Neural progenitor cell (in vitro differentiated cells): ENCODE results near the gene THUMPD2. TPM values are rescaled to one million over a fixed set of nuclear protein-coding genes. Genes with fewer than 3 reads are reported as not detected.

Source experiments
- DNase-seq: peaks from one replicate; pipeline ENCODE4 v3.0.0-alpha.2; 2016; ENCODE audit warnings: low spot score
- H2AFZ ChIP-seq: fragments of 200-600 bp; sonication (generic); replicated peaks from 2 replicates; pipeline ENCODE4 v1.6.1; 2016; ENCODE audit warnings: antibody characterized with exemption
- H3F3A ChIP-seq: fragments of 200-600 bp; sonication (generic); 2 replicates; pipeline ENCODE4 v1.6.1; 2016; ENCODE audit warnings: antibody characterized with exemption, low read depth
- H3K27ac ChIP-seq: fragments of 200-600 bp; sonication (generic); 2 replicates; pipeline ENCODE4 v1.5.1; 2016; ENCODE audit warnings: mild to moderate bottlenecking
- H3K27me3 ChIP-seq: fragments of 200-600 bp; sonication (generic); 2 replicates; pipeline ENCODE4 v1.6.1; 2016; ENCODE audit warnings: mild to moderate bottlenecking, moderate library complexity
- H3K36me3 ChIP-seq: fragments of 200-600 bp; sonication (generic); 2 replicates; pipeline ENCODE4 v1.5.1; 2016
- H3K4me1 ChIP-seq: fragments of 200-600 bp; sonication (generic); 2 replicates; pipeline ENCODE4 v1.6.1; 2016; ENCODE audit warnings: mixed run types
- H3K4me2 ChIP-seq: fragments of 200-600 bp; sonication (generic); 2 replicates; pipeline ENCODE4 v1.6.1; 2016
- H3K4me3 ChIP-seq: fragments of 200-600 bp; sonication (generic); 2 replicates; pipeline ENCODE4 v1.5.1; 2016
- H3K79me2 ChIP-seq: fragments of 200-600 bp; sonication (generic); 2 replicates; pipeline ENCODE4 v1.6.1; 2016; ENCODE audit warnings: low read depth
- H3K9ac ChIP-seq: fragments of 200-600 bp; sonication (generic); 2 replicates; pipeline ENCODE4 v1.6.1; 2016
- H3K9me3 ChIP-seq: fragments of 200-600 bp; sonication (generic); 2 replicates; pipeline ENCODE4 v1.5.1; 2016; ENCODE audit warnings: low read depth
- H4K20me1 ChIP-seq: fragments of 200-600 bp; sonication (generic); 2 replicates; pipeline ENCODE4 v1.6.1; 2016; ENCODE audit warnings: low read depth
- H3K27ac Mint-ChIP-seq: 3 replicates; pipeline ENCODE4 v1.8.0; 2021; ENCODE audit warnings: mixed read lengths
- H3K27me3 Mint-ChIP-seq: 2 replicates; pipeline ENCODE4 v1.8.0; 2022; ENCODE audit warnings: low read depth, mild to moderate bottlenecking, inconsistent platforms, moderate library complexity, mixed read lengths; ENCODE audit not compliant: insufficient read depth
- H3K36me3 Mint-ChIP-seq: 3 replicates; pipeline ENCODE4 v1.8.0; 2021; ENCODE audit warnings: mixed read lengths
- H3K4me1 Mint-ChIP-seq: 3 replicates; pipeline ENCODE4 v1.8.0; 2021; ENCODE audit warnings: mixed read lengths
- H3K4me3 Mint-ChIP-seq: 3 replicates; pipeline ENCODE4 v1.8.0; 2021; ENCODE audit warnings: mild to moderate bottlenecking, moderate library complexity, mixed read lengths
- H3K9me3 Mint-ChIP-seq: 3 replicates; pipeline ENCODE4 v1.8.0; 2020; ENCODE audit warnings: mixed read lengths
- EZH2 ChIP-seq: fragments of 200-600 bp; sonication (generic); IDR thresholded peaks from 2 replicates; pipeline ENCODE4 v1.6.1; 2017; ENCODE audit warnings: antibody characterized with exemption, mild to moderate bottlenecking, moderate library complexity
- EZH2phosphoT487 ChIP-seq: fragments of 200-600 bp; sonication (generic); IDR thresholded peaks from 2 replicates; pipeline ENCODE4 v1.6.1; 2017; ENCODE audit warnings: antibody characterized with exemption
- total RNA-seq: library from RNA; depleted of rRNA; stranded (reverse); fragments of >200 nt; gene quantifications from 2 replicates; pipeline ENCODE4 v1.2.3, GENCODE V29; 2015; ENCODE audit warnings: low replicate concordance
- TF ChIP-seq, protein P1 (sequence below): fragments of 200-600 bp; sonication (generic); IDR thresholded peaks from 2 replicates; pipeline ENCODE4 v1.5.1; 2017; ENCODE audit warnings: antibody characterized with exemption, mild to moderate bottlenecking

THUMPD2 gene
- total RNA-seq, 1 donor from 2014 or later: 21.8 TPM

DNA sequence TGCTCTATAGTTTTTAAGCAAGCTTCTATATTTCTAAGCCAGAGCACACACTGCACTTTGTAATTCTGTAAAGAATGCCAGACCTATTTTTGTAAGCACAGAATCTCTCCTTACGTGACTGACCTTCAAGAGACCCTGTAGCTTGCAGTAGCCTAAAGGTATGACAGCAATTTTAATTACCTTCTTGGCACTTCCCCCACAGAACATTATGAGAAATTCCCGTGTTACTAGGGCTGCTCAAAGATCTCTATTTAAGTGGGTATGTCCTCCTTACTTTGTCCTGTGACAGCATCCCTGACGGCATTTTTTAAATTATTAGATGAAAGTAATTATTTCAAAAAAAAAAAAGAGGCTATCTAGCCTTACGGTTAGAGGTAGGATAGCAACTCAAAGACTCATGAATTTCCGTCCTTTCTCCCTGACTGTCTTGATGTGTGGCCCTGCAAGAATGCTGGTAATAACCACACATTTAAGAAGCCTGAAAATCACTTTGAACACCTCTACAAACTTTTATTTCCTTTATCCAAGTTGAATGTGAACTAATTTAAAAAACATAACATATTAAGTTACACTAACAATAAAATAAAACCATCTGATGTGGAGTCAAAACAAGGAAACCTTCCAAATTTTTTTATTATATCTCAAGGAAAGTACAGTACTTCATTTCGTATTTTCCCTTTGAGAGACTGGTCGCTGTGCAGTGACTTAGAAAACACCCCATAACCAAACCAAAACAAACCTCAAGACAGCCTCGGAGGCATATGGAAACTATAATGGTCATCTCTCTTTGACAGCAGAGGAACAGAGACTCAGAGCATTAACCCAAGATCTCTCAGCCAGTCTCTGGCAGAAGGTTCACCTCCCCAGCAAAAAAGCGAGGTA, 54.9 kb downstream of the THUMPD2 start:
- no peak for DNase-seq
- no peak overlapping the region for H3K27ac ChIP-seq
- H3K4me3 ChIP-seq: no peak overlapping the region
- H3F3A ChIP-seq: no peaks in the 10 kb centered on the region
- no peak overlapping the region for H3K27ac Mint-ChIP-seq
- H3K4me1 ChIP-seq: no peaks in the 10 kb centered on the region
- H3K36me3 Mint-ChIP-seq: peaks cover under 1% of the 10 kb centered on the region
- H3K27me3 Mint-ChIP-seq: no peaks in the 10 kb centered on the region
- TF ChIP-seq EZH2phosphoT487: no peak
- TF ChIP-seq, protein P1, sequence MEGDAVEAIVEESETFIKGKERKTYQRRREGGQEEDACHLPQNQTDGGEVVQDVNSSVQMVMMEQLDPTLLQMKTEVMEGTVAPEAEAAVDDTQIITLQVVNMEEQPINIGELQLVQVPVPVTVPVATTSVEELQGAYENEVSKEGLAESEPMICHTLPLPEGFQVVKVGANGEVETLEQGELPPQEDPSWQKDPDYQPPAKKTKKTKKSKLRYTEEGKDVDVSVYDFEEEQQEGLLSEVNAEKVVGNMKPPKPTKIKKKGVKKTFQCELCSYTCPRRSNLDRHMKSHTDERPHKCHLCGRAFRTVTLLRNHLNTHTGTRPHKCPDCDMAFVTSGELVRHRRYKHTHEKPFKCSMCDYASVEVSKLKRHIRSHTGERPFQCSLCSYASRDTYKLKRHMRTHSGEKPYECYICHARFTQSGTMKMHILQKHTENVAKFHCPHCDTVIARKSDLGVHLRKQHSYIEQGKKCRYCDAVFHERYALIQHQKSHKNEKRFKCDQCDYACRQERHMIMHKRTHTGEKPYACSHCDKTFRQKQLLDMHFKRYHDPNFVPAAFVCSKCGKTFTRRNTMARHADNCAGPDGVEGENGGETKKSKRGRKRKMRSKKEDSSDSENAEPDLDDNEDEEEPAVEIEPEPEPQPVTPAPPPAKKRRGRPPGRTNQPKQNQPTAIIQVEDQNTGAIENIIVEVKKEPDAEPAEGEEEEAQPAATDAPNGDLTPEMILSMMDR: no peak
- no peaks in the 10 kb centered on the region for H3K4me1 Mint-ChIP-seq
- no peak overlapping the region for H2AFZ ChIP-seq
- H3K9me3 ChIP-seq: no peaks in the 10 kb centered on the region
- H3K27me3 ChIP-seq: no peaks in the 10 kb centered on the region
- no peak overlapping the region for H3K9ac ChIP-seq
- H3K36me3 ChIP-seq: no peaks in the 10 kb centered on the region
- H3K79me2 ChIP-seq: no peaks in the 10 kb centered on the region
- no peak overlapping the region for H3K4me3 Mint-ChIP-seq
- no peak overlapping the region for H3K4me2 ChIP-seq
- no peaks in the 10 kb centered on the region for H4K20me1 ChIP-seq
- no peaks in the 10 kb centered on the region for H3K9me3 Mint-ChIP-seq

DNA sequence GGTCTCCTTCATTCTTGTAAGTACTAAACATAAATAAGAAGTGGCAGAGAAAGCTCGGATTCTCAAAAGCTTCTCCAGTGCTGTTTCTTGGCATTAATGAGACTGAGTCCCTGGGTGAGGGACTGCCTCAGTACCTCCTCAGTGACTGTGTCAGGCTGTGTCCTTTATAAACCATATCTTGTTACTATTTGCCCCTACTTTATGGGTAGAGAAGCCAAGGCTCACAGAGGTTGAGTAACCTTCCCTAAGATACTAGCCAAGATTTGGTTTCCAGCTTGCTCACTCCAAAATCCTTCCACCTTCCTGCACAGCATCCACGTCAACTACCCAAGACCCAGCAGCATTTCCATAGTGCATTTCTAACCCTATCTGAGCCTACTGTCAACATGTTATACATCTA, 55.6 kb downstream of the THUMPD2 start:
- Mint-ChIP-seq H3K4me3 (no peak overlapping the region), H3K27me3 (no peaks in the 10 kb centered on the region), H3K36me3 (peaks cover 5% of the 10 kb centered on the region), H3K9me3 (no peaks in the 10 kb centered on the region), H3K4me1 (no peaks in the 10 kb centered on the region), H3K27ac (no peak overlapping the region)
- Histone ChIP-seq H3K27ac (no peak overlapping the region), H3K36me3 (no peaks in the 10 kb centered on the region), H3F3A (no peaks in the 10 kb centered on the region), H4K20me1 (no peaks in the 10 kb centered on the region), H3K9me3 (no peaks in the 10 kb centered on the region), H3K4me1 (no peaks in the 10 kb centered on the region), H3K4me3 (no peak overlapping the region), H3K79me2 (no peaks in the 10 kb centered on the region), H3K4me2 (no peak overlapping the region), H3K27me3 (no peaks in the 10 kb centered on the region), H3K9ac (no peak overlapping the region), H2AFZ (no peak overlapping the region)
- TF ChIP-seq EZH2phosphoT487 (no peak), EZH2 (no peak)
- TF ChIP-seq, protein P1: no peak
- DNase-seq: no peak

GRCh38 chr2:39720970-39721369, 58.1 kb downstream of the THUMPD2 start:
- no peaks in the 10 kb centered on the region for H3K4me1 ChIP-seq
- H2AFZ ChIP-seq: no peak overlapping the region
- Mint-ChIP-seq H3K36me3 (peaks cover 8% of the 10 kb centered on the region), H3K4me1 (no peaks in the 10 kb centered on the region), H3K27me3 (no peaks in the 10 kb centered on the region), H3K27ac (no peak overlapping the region), H3K4me3 (no peak overlapping the region), H3K9me3 (no peaks in the 10 kb centered on the region)
- no peak for DNase-seq
- no peak overlapping the region for H3K9ac ChIP-seq
- H3K79me2 ChIP-seq: no peaks in the 10 kb centered on the region
- no peaks in the 10 kb centered on the region for H3K27me3 ChIP-seq
- no peaks in the 10 kb centered on the region for H3K36me3 ChIP-seq
- H3K27ac ChIP-seq: no peak overlapping the region
- no peak overlapping the region for H3K4me2 ChIP-seq
- no peak overlapping the region for H3K4me3 ChIP-seq
- no peaks in the 10 kb centered on the region for H3F3A ChIP-seq
- H4K20me1 ChIP-seq: no peaks in the 10 kb centered on the region
- no peaks in the 10 kb centered on the region for H3K9me3 ChIP-seq
- TF ChIP-seq EZH2phosphoT487: no peak
- TF ChIP-seq, protein P1: no peak
- TF ChIP-seq EZH2: no peak
